D341Med (cell line): ENCODE data around the gene RPP14.

Experiments
- DNase-seq: peaks from one replicate; pipeline ENCODE4 v3.0.0; 2012; ENCODE audit warnings: low spot score

RPP14 gene

GRCh38 chr3:58291671-58292338 lies 14.2 kb upstream of the RPP14 start:
- no peak for DNase-seq

DNA sequence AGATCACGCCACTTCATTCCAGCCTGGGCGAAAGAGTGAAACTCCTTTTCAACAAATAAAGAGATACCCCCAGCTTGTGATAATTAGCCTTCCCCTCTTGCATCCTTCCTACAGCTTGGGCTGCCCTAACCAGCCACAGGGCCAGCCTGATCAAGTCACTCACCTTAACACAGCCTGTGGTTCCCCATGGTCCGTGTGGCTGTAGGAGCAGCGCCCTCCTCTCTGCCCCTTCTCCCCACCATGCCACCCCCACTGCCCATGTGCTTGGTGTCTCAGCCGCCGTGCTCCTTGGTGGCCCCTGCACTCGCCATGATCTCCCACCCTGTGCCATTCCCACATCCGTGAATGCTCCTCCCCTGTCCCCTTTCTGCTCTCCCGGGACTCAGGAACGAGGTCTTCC lies 13.2 kb upstream of the RPP14 start:
- no peak for DNase-seq

DNA sequence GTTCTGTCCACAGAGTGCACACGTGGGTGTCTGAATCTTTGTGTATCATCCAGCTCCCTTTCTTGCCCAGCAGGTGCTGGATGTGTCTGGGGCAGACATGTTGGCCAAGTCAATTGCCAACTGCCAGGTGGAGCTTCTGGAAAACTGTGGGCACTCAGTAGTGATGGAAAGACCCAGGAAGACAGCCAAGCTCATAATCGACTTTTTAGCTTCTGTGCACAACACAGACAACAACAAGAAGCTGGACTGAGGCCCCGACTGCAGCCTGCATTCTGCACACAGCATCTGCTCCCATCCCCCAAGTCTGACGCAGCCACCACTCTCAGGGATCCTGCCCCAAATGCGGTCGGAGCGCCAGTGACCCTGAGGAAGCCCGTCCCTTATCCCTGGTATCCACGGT lies 12.5 kb upstream of the RPP14 start:
- DNase-seq = no peak

GRCh38 chr3:58296269-58296668 lies 9.8 kb upstream of the RPP14 start:
- no peak for DNase-seq

- no peak for DNase-seq
Observed at GRCh38 chr3:58296843-58297242, 9.2 kb upstream of the RPP14 start.

DNA sequence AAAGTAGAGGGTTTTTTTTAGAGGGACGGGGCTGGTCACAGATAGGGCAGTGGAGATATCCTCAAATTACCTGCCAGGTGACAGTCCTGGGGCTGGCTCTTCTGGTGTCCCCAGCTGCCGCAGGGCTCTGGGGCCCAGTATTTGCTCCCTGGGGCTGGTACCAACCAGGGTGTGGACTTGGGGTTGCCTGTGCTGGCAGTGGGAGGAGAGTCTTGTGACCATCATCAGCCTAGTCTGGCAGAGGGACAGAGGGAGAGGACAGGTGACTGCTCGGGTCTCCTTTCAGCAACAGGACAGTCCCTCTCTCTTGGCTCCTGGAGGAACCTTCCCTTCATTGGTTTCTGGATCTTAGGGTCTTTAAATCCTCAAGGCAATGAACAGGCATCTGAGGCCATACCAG lies 7.9 kb upstream of the RPP14 start:
- DNase-seq = no peak

DNA sequence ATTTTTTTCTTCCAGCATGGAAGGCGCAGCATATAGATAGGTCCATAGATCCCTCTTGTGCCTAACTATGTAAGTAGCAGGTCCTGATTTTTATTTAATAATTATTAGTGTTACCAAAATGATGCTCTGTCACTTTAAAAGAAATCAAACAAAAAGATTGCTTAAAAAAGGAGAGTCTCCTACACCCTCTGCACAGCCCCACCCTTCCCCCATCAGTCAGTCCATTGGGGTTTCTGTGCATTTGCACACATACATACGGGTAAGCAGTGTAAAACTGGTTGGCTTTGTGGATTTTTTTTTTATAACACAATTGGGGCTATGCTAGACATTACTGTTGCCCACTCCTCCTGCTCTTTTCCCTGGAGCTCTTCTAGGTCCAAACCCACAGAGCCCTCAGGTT lies 7.0 kb upstream of the RPP14 start:
- no peak for DNase-seq

DNA sequence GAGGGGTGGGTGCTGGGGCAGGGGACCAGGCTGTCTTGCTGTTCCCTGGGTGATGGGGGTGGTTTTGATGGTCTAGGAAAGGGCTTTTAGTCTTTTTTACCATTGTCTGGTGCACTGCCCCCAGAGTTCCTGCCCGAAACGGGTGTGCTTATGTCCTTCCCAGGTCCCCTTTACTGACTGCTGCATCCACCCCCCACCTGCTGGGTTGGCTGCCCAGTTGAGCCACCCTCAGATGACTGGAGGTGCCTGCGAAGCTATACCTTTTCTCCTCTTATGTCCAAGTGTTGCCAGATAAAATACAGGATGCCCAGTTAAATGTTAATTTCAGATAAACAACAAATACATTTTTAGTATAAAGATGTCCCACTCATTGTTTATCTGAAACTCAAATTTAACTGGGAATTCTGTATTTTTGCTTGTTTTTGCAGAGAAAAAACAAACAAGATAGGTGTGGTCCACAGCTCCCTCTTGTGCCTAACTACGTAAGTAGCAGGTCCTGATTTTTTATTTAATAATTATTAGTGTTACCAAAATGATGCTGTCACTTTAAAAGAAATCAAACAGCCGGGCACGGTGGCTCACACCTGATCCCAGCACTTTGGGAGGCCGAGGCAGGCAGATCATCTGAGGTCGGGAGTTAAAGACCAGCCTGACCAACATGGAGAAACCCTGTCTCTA lies 6.1 kb upstream of the RPP14 start:
- DNase-seq = no peak

GRCh38 chr3:58307639-58308215 lies 1.7 kb downstream of the RPP14 start:
- no peak for DNase-seq

DNA sequence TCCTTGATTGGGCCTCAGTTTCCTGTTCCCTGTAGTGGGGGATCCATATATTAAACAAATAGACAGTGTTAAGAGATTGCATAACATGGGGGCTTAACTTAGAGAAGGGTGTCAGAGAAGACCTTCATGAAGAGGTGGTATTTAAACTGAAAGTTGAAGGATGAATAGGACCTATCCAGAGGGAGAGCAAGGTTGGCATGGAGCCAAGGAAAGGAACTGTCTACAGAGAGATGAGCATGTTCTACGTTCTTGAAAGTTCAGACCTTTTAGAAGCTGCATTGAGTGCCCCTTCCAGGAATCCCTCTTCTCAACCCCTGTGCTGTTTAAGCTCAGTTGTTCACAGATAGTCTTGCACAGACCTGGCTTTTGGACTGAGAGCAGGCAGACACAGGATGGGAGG lies 2.7 kb downstream of the RPP14 start:
- no peak for DNase-seq

GRCh38 chr3:58317811-58318210 lies 11.8 kb downstream of the RPP14 start:
- no peak for DNase-seq

- no peak for DNase-seq
Observed at GRCh38 chr3:58321791-58322190, 15.7 kb downstream of the RPP14 start.

DNA sequence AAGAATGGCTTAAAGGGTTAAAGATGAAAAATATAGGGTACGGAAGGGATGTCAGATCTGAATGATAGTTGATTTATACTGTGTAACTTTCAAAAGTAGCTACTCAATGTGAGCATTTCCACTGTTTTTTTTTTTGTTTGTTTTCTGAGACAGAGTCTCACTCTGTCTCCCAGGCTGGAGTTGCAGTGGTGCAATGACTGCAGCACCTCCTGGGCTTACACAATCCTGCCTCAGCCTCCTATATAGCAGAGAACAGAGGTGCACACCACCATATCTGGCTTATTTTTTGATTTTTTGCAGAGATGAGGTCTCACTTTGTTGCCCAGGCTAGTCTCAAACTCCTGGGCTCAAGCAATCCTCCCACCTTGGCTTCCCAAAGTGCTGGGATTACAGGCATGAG lies 16.7 kb downstream of the RPP14 start:
- no peak for DNase-seq

- DNase-seq = no peak
Observed at GRCh38 chr3:58323529-58324390, 17.7 kb downstream of the RPP14 start.

- no peak for DNase-seq
Observed at GRCh38 chr3:58324391-58325390, 18.6 kb downstream of the RPP14 start.

GRCh38 chr3:58325525-58325992 lies 19.5 kb downstream of the RPP14 start:
- DNase-seq = no peak

DNA sequence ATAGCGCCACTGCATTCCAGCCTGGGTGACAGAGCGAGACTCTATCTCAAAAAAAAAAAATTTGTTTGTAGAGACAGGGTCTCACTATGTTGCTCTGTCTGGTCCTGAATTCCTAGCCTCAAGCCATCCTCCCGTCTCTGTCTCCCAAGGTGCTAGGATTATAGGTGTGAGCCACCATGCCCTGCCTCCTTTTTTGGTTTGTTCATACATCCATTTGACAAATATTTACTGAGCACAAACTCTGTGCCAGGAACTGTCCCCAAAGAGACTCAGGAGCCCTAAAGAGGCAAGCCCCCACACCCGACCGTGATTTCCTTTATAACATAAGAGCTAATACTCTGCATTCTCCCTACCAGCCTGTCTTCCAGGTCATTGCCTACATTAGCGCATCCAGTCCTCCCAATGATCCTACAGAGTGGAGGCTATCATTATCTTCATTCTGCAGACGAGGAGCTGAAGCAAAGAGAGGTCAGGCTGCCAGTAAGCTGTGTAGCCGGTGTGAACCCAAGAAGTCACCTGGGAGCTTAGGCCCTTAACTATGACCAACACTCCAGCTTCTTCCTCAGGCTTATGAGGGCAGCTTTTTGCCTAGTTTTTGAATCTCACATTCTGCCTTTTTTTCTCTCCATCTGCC lies 20.3 kb downstream of the RPP14 start:
- no peak for DNase-seq

DNA sequence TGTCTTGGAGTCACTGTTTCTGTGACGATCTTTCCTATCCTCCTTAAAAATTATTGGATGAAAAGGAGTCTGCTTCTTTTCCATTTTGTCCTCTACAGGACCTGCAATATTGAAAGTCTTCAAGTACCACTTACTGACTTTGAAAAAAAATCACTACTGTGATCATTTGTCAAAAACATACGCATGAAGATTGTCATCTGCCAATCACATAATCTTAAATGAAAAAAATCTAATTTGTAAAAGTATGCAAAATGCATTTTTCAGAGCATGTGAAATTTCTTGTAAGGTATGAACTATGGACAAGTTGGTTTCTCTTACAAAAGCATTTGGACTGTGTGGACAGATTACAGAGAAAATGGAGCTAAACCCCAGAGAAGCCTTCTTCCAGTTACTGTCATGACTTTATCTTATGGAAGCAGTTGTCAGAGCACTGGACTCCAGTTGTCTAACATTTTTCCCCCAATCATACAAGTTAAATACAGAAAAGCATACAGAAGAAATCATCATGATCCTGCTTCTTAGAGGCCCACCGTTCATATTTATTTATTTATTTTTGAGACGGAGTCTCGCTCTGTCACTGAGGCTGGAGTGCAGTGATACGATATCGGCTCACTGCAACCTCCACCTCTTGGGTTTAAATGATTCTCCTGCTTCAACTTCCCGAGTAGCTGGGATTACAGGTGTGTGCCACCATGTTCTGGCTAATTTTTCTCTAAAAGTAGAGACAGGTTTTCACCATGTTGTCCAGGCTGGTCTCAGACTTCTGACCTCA lies 23.3 kb downstream of the RPP14 start:
- no peak for DNase-seq

GRCh38 chr3:58329922-58330413 lies 23.9 kb downstream of the RPP14 start:
- no peak for DNase-seq

GRCh38 chr3:58331593-58332152 lies 25.6 kb downstream of the RPP14 start:
- no peak for DNase-seq
